RWPE2 (cell line): Measurements from ENCODE around the gene DNAJB12.

Experiments used
- ATAC-seq: fragments of 200-7000 bp; cut with Tn5 transposase; 3 replicates; pipeline ENCODE4 v1.9.1; 2021; ENCODE audit warnings: low read depth
- DNase-seq: peaks from one replicate; pipeline ENCODE4 v3.0.0-alpha.2; 2020; ENCODE audit warnings: low spot score
- H3K27ac ChIP-seq: fragments of 450-650 bp; 2 replicates; pipeline ENCODE4 v1.5.1; 2017; ENCODE audit warnings: mild to moderate bottlenecking; ENCODE audit not compliant: poor library complexity, severe bottlenecking
- H3K27me3 ChIP-seq: fragments of 250-450 bp; sonication (Bioruptor Pico); 2 replicates; pipeline ENCODE4 v1.5.1; 2021; ENCODE audit warnings: mild to moderate bottlenecking, moderate library complexity; ENCODE audit not compliant: insufficient read depth, poor library complexity, severe bottlenecking
- H3K36me3 ChIP-seq: fragments of 250-450 bp; sonication (Bioruptor Pico); 2 replicates; pipeline ENCODE4 v1.5.1; 2020; ENCODE audit warnings: low read depth, mild to moderate bottlenecking, moderate library complexity
- H3K4me1 ChIP-seq: fragments of 250-450 bp; sonication (Bioruptor Pico); 2 replicates; pipeline ENCODE4 v1.5.1; 2021; ENCODE audit warnings: mild to moderate bottlenecking, moderate library complexity; ENCODE audit not compliant: insufficient read depth, poor library complexity, severe bottlenecking
- H3K4me3 ChIP-seq: fragments of 250-450 bp; sonication (Bioruptor Pico); 2 replicates; pipeline ENCODE4 v1.5.1; 2021; ENCODE audit warnings: mild to moderate bottlenecking, moderate library complexity; ENCODE audit not compliant: severe bottlenecking
- H3K9me3 ChIP-seq: fragments of 250-450 bp; sonication (Bioruptor Pico); 2 replicates; pipeline ENCODE4 v1.5.1; 2021; ENCODE audit warnings: mild to moderate bottlenecking, moderate library complexity; ENCODE audit not compliant: severe bottlenecking
- TF ChIP-seq, protein P1 (sequence below): fragments of 450-650 bp; IDR thresholded peaks from one replicate; pipeline ENCODE4 v1.5.1; 2017; ENCODE audit warnings: mild to moderate bottlenecking, moderate library complexity; ENCODE audit not compliant: poor library complexity, severe bottlenecking

The DNAJB12 gene

DNA sequence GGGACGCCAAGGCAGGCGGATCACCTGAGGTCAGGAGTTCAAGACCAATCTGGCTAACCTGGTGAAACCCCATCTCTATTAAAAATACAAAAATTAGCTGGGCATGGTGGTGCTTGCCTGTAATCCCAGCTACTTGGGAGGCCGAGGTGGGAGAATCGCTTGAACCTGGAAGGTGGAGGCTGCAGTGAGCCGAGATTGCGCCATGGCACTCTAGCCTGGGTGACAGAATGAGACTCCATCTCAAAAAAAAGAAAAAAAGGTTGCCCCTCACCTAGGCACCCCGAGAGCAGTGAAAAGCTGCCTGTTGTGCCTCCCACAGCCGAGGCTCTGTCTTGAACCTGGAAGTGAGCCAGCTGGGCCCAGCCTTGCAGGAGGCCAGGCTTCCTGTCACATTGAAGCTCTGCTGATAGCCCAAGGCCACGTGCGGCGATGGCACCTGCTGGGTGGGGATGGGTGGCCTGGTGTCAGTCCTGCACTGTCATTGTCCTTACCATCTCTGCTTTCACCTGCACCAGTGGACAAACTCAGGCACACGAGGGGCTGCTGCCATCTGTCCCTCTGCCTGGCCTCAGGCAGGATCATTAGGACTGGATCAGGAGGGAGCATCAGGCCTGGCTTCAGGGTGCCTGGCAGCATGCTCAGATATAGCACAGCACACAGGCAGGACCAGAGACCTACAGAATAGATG is 37.8 kb downstream of the DNAJB12 start:
- Histone ChIP-seq H3K27me3 (no peaks in the 10 kb centered on the region), H3K9me3 (no peaks in the 10 kb centered on the region), H3K36me3 (no peaks in the 10 kb centered on the region), H3K4me3 (no peak overlapping the region), H3K4me1 (peaks cover 43% of the 10 kb centered on the region), H3K27ac (peak overlapping the region; percentile 99)
- no peak for DNase-seq
- ATAC-seq, result no peak
- TF ChIP-seq, protein P1, sequence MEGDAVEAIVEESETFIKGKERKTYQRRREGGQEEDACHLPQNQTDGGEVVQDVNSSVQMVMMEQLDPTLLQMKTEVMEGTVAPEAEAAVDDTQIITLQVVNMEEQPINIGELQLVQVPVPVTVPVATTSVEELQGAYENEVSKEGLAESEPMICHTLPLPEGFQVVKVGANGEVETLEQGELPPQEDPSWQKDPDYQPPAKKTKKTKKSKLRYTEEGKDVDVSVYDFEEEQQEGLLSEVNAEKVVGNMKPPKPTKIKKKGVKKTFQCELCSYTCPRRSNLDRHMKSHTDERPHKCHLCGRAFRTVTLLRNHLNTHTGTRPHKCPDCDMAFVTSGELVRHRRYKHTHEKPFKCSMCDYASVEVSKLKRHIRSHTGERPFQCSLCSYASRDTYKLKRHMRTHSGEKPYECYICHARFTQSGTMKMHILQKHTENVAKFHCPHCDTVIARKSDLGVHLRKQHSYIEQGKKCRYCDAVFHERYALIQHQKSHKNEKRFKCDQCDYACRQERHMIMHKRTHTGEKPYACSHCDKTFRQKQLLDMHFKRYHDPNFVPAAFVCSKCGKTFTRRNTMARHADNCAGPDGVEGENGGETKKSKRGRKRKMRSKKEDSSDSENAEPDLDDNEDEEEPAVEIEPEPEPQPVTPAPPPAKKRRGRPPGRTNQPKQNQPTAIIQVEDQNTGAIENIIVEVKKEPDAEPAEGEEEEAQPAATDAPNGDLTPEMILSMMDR, result no peak

GRCh38 chr10:72316386-72316700 is 38.4 kb downstream of the DNAJB12 start:
- Histone ChIP-seq H3K4me1 (peaks cover 37% of the 10 kb centered on the region), H3K36me3 (no peaks in the 10 kb centered on the region), H3K27me3 (no peaks in the 10 kb centered on the region), H3K9me3 (no peaks in the 10 kb centered on the region), H3K4me3 (no peak overlapping the region), H3K27ac (peak overlapping the region; percentile 99)
- DNase-seq, result no peak
- TF ChIP-seq, protein P1, result no peak
- ATAC-seq, result no peak

GRCh38 chr10:72315611-72316385 is 38.9 kb downstream of the DNAJB12 start:
- ATAC-seq (peak; percentile 10; the same call in 1 of the 3 replicates), DNase-seq (no peak)
- no peaks in the 10 kb centered on the region for H3K27me3 ChIP-seq
- H3K4me1 ChIP-seq, result peaks cover 37% of the 10 kb centered on the region
- H3K9me3 ChIP-seq, result no peaks in the 10 kb centered on the region
- H3K27ac ChIP-seq, result peak overlapping the region; percentile 99
- no peaks in the 10 kb centered on the region for H3K36me3 ChIP-seq
- no peak overlapping the region for H3K4me3 ChIP-seq
- TF ChIP-seq, protein P1, result no peak

- TF ChIP-seq, protein P1, result no peak
- H3K27me3 ChIP-seq, result no peaks in the 10 kb centered on the region
- H3K4me1 ChIP-seq, result peaks cover 38% of the 10 kb centered on the region
- H3K4me3 ChIP-seq, result no peak overlapping the region
- H3K9me3 ChIP-seq, result no peaks in the 10 kb centered on the region
- H3K36me3 ChIP-seq, result no peaks in the 10 kb centered on the region
- ATAC-seq (0 out of 3 replicates have a peak, but pooled peaks have one; percentile 4), DNase-seq (no peak)
- H3K27ac ChIP-seq, result peak overlapping the region; percentile 99
These were observed 39.7 kb downstream of the DNAJB12 start for GRCh38 chr10:72315054-72315453.

DNA sequence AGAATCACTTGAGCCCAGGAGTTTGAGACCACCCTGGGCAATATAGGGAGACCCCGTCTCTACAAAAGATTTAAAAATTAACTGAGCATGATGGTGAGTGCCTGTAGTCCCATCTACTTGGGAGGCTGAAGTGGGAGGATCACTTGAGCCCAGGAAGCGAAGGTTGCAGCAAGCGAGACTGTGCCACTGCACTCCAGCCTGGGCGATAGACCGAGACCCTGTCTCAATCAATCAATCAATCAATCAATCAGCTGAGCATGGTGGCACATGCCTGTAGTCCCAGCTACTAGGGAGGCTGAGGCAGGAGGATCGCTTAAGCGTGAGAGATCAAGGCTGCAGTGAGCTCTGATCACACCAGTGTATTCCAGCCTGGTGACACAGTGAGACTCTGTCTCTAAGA is 40.5 kb downstream of the DNAJB12 start:
- no peak overlapping the region for H3K4me3 ChIP-seq
- H3K4me1 ChIP-seq, result peaks cover 40% of the 10 kb centered on the region
- TF ChIP-seq, protein P1, result no peak
- H3K27ac ChIP-seq, result peak overlapping the region; percentile 99
- H3K36me3 ChIP-seq, result no peaks in the 10 kb centered on the region
- H3K9me3 ChIP-seq, result no peaks in the 10 kb centered on the region
- ATAC-seq (no peak), DNase-seq (no peak)
- no peaks in the 10 kb centered on the region for H3K27me3 ChIP-seq
